ENCODE measurements around the gene PCP4. TPM values are rescaled to one million over a fixed set of nuclear protein-coding genes. Genes with fewer than 3 reads are reported as not detected.
"Not testable (repeated sequence)": the region's sequence is repeated elsewhere in the genome, so short reads cannot be mapped to it uniquely, and the experiment has no call there.

The PCP4 gene
- total RNA-seq, 1 experiment from 2014 or later, result 0.77 TPM

- Histone ChIP-seq H2BK5ac (ENCODE audit: insufficient read length, low read length) (no peak overlapping the region), H3K9me3 (ENCODE audit: control insufficient read depth, low read depth, low read length) (no peaks in the 10 kb centered on the region), H2AK5ac (ENCODE audit: insufficient read length, low read length) (no peak overlapping the region), H2BK120ac (ENCODE audit: low read depth, low read length, poor library complexity, severe bottlenecking) (no peak overlapping the region), H2BK20ac (ENCODE audit: low read depth, low read length, poor library complexity, severe bottlenecking) (no peak overlapping the region), H4K91ac (ENCODE audit: insufficient read length, low read depth, low read length) (no peak overlapping the region), H3K56ac (ENCODE audit: insufficient read length, low read depth, low read length) (no peak overlapping the region), H3T11ph (ENCODE audit: low read length) (no peak overlapping the region), H2BK15ac (ENCODE audit: low read depth, low read length) (no peak overlapping the region), H3K9ac (ENCODE audit: extremely low read depth, insufficient read length, low read length) (no peak overlapping the region), H3K27me3 (ENCODE audit: insufficient read depth, low read length) (no peaks in the 10 kb centered on the region), H3K4me2 (ENCODE audit: insufficient read depth, insufficient read length, low read length) (no peak overlapping the region), H3K18ac (ENCODE audit: insufficient read length, low read depth, low read length) (peak overlapping the region; percentile 38), H2BK12ac (ENCODE audit: insufficient read length, low read depth, low read length) (no peak overlapping the region), H3K23me2 (ENCODE audit: insufficient read length, low read depth, low read length, poor library complexity, severe bottlenecking) (no peaks in the 10 kb centered on the region), H3K79me1 (ENCODE audit: insufficient read depth, low read depth, low read length, poor library complexity, severe bottlenecking) (no peaks in the 10 kb centered on the region), H4K5ac (ENCODE audit: insufficient read length, low read depth, low read length) (no peak overlapping the region), H4K8ac (replicated peaks; ENCODE audit: insufficient read length, low read depth, low read length) (no peak overlapping the region), H2AFZ (ENCODE audit: low read length) (no peak overlapping the region), H3K14ac (ENCODE audit: insufficient read depth, low read length) (no peak overlapping the region), H3K79me2 (ENCODE audit: insufficient read depth, low read length) (no peaks in the 10 kb centered on the region), H3K27ac (ENCODE audit: insufficient read length, low read depth, low read length) (no peak overlapping the region), H3K4me1 (ENCODE audit: insufficient read depth, low read length) (no peaks in the 10 kb centered on the region), H4K20me1 (ENCODE audit: control insufficient read depth, insufficient read depth, insufficient read length) (no peaks in the 10 kb centered on the region), H3K4ac (ENCODE audit: low read depth, low read length) (no peak overlapping the region), H3K23ac (ENCODE audit: insufficient read length, low read depth, low read length) (no peak overlapping the region)
- Mint-ChIP-seq H3K4me1 (no peaks in the 10 kb centered on the region), H3K27ac (no peak overlapping the region), H3K9me3 (no peaks in the 10 kb centered on the region; a peak in 2 of 5 replicates), H3K4me3 (no peak overlapping the region), H3K27me3 (ENCODE audit: low read depth) (peaks cover 4% of the 10 kb centered on the region), H3K36me3 (ENCODE audit: insufficient read depth in 1 of 3, low read depth in 3 of 3) (no peaks in the 10 kb centered on the region; a peak in 1 of 7 replicates)
- no CpG with 5 or more reads among the region's 5 CpGs for WGBS (ENCODE audit: extremely low coverage, insufficient read length, low lambda C conversion rate)
- no peak for DNase-seq
- no peak for TF ChIP-seq CTCF (conservative IDR thresholded peaks at IDR 0.05)
These were observed 23.9 kb downstream of the PCP4 start for GRCh38 chr21:39891111-39891510.

GRCh38 chr21:39891863-39892262, 24.6 kb downstream of the PCP4 start:
- H3K56ac ChIP-seq (ENCODE audit: insufficient read length, low read depth, low read length); H3K27ac ChIP-seq (ENCODE audit: insufficient read length, low read depth, low read length); H2AK5ac ChIP-seq (ENCODE audit: insufficient read length, low read length); H2BK15ac ChIP-seq (ENCODE audit: low read depth, low read length); H3T11ph ChIP-seq (ENCODE audit: low read length); H3K4me1 Mint-ChIP-seq; H4K20me1 ChIP-seq (ENCODE audit: control insufficient read depth, insufficient read depth, insufficient read length); H3K4me1 ChIP-seq (ENCODE audit: insufficient read depth, low read length); H3K4me3 Mint-ChIP-seq; H3K14ac ChIP-seq (ENCODE audit: insufficient read depth, low read length); H3K23me2 ChIP-seq (ENCODE audit: insufficient read length, low read depth, low read length, poor library complexity, severe bottlenecking); H2BK120ac ChIP-seq (ENCODE audit: low read depth, low read length, poor library complexity, severe bottlenecking); H3K4me2 ChIP-seq (ENCODE audit: insufficient read depth, insufficient read length, low read length); H2BK20ac ChIP-seq (ENCODE audit: low read depth, low read length, poor library complexity, severe bottlenecking); H3K27ac Mint-ChIP-seq; H4K5ac ChIP-seq (ENCODE audit: insufficient read length, low read depth, low read length); H3K27me3 ChIP-seq (ENCODE audit: insufficient read depth, low read length); H2AFZ ChIP-seq (ENCODE audit: low read length); H3K27me3 Mint-ChIP-seq (ENCODE audit: low read depth); H3K9me3 ChIP-seq (ENCODE audit: control insufficient read depth, low read depth, low read length); H4K8ac ChIP-seq (replicated peaks; ENCODE audit: insufficient read length, low read depth, low read length); H3K18ac ChIP-seq (ENCODE audit: insufficient read length, low read depth, low read length); H2BK5ac ChIP-seq (ENCODE audit: insufficient read length, low read length); DNase-seq; H3K23ac ChIP-seq (ENCODE audit: insufficient read length, low read depth, low read length); H2BK12ac ChIP-seq (ENCODE audit: insufficient read length, low read depth, low read length); H3K9me3 Mint-ChIP-seq; H3K79me1 ChIP-seq (ENCODE audit: insufficient read depth, low read depth, low read length, poor library complexity, severe bottlenecking); H4K91ac ChIP-seq (ENCODE audit: insufficient read length, low read depth, low read length); H3K9ac ChIP-seq (ENCODE audit: extremely low read depth, insufficient read length, low read length); H3K36me3 Mint-ChIP-seq (ENCODE audit: insufficient read depth in 1 of 3, low read depth in 3 of 3); H3K79me2 ChIP-seq (ENCODE audit: insufficient read depth, low read length); H3K4ac ChIP-seq (ENCODE audit: low read depth, low read length): not testable (repeated sequence)
- WGBS (ENCODE audit: extremely low coverage, insufficient read length, low lambda C conversion rate), result no CpG with 5 or more reads among the region's 12 CpGs

All from H9 (cell line).